Measurements from ENCODE around the gene MIPEP. TPM values are rescaled to one million over a fixed set of nuclear protein-coding genes. Genes with fewer than 3 reads are reported as not detected.

Gene MIPEP
- total RNA-seq, 1 donor, result 3.5 TPM

DNA sequence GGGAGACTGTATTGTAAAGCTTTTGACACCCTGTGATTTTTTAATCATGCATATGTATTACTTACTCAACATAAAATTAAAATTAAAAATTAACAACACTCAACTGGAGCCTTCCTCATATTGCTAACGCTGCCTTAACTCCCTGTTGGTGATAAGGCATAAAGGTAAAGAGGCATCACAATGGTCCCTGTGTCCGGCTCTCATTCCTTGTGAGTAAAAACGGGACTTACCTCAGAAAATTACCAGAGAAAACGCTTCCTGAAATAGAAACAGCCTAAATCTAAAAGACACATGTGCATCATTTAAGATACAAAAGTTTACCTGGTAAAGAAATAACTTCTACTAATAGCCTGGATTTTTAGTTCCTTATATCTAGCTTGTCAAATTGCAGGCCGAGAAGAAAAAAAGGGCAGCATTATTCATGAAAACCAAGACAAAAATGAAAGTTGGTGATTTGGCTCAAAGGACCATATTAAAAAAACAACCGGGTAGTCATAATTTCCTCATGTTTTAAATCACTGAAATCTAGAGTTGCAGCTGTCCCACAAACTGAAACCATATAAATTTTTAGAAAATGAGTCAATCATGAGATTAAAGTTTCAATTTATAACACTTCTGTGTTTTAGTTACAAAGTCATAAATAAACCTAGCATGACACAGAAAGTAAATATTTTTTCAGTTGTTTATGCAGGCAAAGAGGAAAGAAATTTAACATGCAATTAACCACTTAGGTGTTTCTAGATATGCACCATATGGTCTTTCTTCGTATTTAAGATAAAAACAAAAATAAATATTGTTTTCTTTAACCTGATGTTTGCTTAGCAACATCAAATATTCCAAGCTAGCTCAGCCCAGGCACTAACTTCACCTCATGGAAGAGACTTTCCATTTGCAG is 94.7 kb downstream of the MIPEP start:
- Histone ChIP-seq H3K27me3 (ENCODE audit: insufficient read depth, low read length) (no peaks in the 10 kb centered on the region), H3K9me3 (ENCODE audit: low read depth, low read length) (no peaks in the 10 kb centered on the region), H3K4me1 (ENCODE audit: insufficient read depth, low read length) (no peaks in the 10 kb centered on the region), H3K4me3 (ENCODE audit: low read length) (no peak overlapping the region)

GRCh38 chr13:23793711-23794110 is 95.5 kb downstream of the MIPEP start:
- H3K4me1 ChIP-seq (ENCODE audit: insufficient read depth, low read length), result no peaks in the 10 kb centered on the region
- no peaks in the 10 kb centered on the region for H3K27me3 ChIP-seq (ENCODE audit: insufficient read depth, low read length)
- no peaks in the 10 kb centered on the region for H3K9me3 ChIP-seq (ENCODE audit: low read depth, low read length)
- no peak overlapping the region for H3K4me3 ChIP-seq (ENCODE audit: low read length)

DNA sequence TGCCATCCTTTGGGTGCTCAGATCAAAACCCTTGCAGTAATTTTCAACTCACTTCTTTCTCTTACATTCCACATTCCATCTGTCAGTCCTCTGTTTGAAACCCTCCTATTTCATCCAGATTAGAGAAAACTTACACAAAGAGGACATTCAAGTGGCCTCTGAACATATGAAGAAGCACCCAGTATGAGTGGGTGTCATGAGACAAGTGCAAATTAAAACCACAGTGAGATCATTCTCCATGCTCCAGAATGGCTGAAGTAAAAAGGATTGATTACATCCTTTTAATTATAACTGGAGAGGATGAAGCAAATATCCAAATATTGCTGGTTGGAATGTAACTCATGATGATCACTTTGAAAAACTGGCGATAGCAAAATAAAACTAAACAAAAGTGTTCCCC is 96.5 kb downstream of the MIPEP start:
- Histone ChIP-seq H3K27me3 (ENCODE audit: insufficient read depth, low read length) (no peaks in the 10 kb centered on the region), H3K9me3 (ENCODE audit: low read depth, low read length) (no peaks in the 10 kb centered on the region), H3K4me3 (ENCODE audit: low read length) (no peak overlapping the region), H3K4me1 (ENCODE audit: insufficient read depth, low read length) (no peaks in the 10 kb centered on the region)

DNA sequence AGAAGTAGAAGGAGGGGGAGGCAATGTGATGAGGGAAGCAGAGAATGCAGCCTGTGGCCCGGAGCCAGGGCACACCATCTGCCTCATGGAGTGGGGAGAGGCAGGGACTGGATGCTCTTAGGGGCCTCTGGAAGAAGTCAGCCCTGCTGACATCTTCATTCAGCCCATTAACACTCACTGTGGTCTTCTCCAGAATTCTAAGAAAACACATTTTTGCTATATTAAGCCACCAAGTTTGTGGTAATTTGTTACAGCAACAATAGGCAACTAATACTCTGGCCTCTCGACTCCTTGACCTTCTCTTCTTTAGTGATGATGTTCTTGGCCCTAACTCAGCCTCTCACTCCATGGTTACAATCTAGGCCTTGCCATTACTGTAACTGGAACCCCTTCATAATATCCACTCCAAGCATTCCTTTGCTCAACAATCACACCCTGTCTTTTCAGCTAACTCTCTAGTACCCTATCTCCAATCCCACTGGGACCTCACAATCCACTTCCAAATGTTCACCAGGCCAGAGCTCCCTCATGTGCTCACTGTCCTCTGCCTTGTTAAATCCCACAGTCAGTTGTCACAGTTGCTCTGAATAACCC is 98.5 kb downstream of the MIPEP start:
- no peak overlapping the region for H3K4me3 ChIP-seq (ENCODE audit: low read length)
- H3K9me3 ChIP-seq (ENCODE audit: low read depth, low read length), result no peaks in the 10 kb centered on the region
- H3K27me3 ChIP-seq (ENCODE audit: insufficient read depth, low read length), result no peaks in the 10 kb centered on the region
- no peaks in the 10 kb centered on the region for H3K4me1 ChIP-seq (ENCODE audit: insufficient read depth, low read length)

DNA sequence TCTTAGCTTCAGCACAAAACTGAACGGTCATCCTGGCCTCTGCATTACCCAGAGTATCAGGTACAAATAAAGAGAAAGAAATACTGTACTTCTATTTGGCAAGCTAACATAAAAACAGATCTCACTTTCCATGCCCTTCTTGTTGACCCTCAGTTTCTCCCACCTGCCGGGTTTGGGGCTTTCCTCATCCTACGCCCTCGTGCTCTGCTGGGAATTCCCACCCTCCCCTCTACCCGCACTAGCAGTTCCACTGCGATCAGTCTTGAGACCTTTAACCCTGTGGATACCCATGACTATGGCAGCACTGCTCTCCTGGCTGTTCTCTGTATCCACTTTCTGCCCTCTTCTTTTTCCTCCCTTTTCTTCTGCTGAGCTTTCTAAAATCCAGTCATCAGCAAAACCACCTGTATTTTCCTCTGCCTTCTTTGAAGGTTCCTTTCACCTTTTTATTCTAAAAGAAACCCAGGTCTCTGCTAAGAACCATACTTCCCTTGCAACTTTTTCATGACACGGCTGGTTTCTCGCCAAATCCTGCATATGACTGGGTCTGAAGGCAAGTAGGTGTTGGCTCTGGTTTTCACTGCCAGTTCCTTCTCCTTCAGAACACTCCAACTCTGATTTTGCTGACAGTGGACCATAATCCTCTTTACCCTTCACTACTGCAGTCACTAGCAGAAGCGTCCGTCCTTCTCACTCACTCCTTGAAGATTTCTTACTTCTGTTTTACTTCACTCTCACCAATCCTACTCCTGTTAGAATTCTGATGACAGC is 99.4 kb downstream of the MIPEP start:
- Histone ChIP-seq H3K4me3 (ENCODE audit: low read length) (no peak overlapping the region), H3K4me1 (ENCODE audit: insufficient read depth, low read length) (no peaks in the 10 kb centered on the region), H3K9me3 (ENCODE audit: low read depth, low read length) (no peaks in the 10 kb centered on the region), H3K27me3 (ENCODE audit: insufficient read depth, low read length) (no peaks in the 10 kb centered on the region)

DNA sequence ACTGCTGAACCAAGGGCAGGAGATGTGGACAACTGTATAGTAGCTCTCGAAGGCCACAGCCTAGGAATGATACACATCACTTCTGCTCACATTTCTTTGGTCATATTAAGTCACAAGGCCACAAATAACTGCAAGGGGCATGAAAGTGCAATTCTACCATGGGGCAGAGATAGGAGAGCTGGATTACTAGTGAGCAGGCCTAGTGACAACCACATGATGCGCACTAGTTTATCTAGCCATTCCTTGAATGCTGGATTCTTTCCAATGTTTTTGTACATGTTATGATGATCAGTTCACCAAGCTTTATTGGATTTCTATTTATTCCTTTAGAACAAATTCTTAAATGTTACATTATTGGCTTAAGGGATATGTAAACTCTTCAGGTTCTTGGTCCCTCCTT is 100.7 kb downstream of the MIPEP start:
- H3K4me3 ChIP-seq (ENCODE audit: low read length), result no peak overlapping the region
- no peaks in the 10 kb centered on the region for H3K27me3 ChIP-seq (ENCODE audit: insufficient read depth, low read length)
- no peaks in the 10 kb centered on the region for H3K9me3 ChIP-seq (ENCODE audit: low read depth, low read length)
- H3K4me1 ChIP-seq (ENCODE audit: insufficient read depth, low read length), result no peaks in the 10 kb centered on the region

DNA sequence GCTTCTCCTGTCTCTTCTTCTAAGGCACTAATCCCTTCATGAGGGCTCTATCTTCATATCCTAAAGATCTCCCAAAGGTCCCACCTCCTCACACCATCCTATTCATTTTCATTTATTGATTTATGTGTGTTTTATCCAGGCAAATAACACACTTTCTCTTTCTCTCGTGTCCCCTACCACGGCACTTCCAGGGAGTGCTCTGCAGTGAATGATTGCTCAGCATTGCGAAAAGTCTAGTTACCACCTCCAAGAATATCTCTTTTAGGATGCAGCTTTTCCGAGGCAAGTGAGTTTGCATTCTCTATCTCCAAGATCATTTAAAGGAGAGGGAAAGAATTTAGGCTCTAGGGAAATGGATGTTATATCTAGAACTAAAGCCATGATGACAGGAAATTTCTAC is 101.7 kb downstream of the MIPEP start:
- no peaks in the 10 kb centered on the region for H3K4me1 ChIP-seq (ENCODE audit: insufficient read depth, low read length)
- H3K9me3 ChIP-seq (ENCODE audit: low read depth, low read length), result no peaks in the 10 kb centered on the region
- H3K27me3 ChIP-seq (ENCODE audit: insufficient read depth, low read length), result no peaks in the 10 kb centered on the region
- H3K4me3 ChIP-seq (ENCODE audit: low read length), result no peak overlapping the region

GRCh38 chr13:23786607-23787006 is 102.6 kb downstream of the MIPEP start:
- Histone ChIP-seq H3K4me1 (ENCODE audit: insufficient read depth, low read length) (no peaks in the 10 kb centered on the region), H3K27me3 (ENCODE audit: insufficient read depth, low read length) (no peaks in the 10 kb centered on the region), H3K9me3 (ENCODE audit: low read depth, low read length) (no peaks in the 10 kb centered on the region), H3K4me3 (ENCODE audit: low read length) (no peak overlapping the region)

- Histone ChIP-seq H3K4me1 (ENCODE audit: insufficient read depth, low read length) (peaks cover 3% of the 10 kb centered on the region), H3K9me3 (ENCODE audit: low read depth, low read length) (no peaks in the 10 kb centered on the region), H3K4me3 (ENCODE audit: low read length) (no peak overlapping the region)
These were observed 110.3 kb downstream of the MIPEP start for GRCh38 chr13:23778879-23779278.

DNA sequence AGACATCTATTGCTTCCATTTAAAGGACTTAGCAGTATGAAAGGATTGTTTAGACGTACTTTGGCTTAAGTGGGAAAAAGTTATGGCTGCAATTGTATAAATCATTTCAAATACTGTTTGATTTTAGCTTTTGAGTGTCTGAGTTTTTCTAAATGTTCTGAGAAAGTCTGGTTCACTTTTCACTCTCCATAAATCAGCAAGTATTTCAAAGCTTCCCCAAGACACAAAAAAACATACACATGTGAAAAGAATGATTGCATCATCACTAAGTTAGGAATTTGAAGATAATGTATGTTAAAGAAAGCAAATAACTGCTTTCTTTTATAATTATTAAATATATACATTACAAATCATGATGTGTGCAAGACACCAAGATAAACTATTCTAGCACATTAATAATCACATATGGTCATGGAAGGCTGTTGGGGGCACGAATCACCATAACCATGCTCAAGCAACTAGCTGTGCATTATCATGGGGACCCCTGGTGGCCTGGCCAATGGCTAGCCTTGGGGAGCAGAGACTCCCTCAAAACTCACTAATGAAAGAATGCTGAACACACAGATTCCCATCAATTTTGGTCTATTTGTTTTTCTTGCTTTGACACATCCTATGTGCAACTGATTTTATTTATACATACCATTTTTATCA is 111.1 kb downstream of the MIPEP start:
- Histone ChIP-seq H3K27me3 (ENCODE audit: insufficient read depth, low read length) (no peaks in the 10 kb centered on the region), H3K4me3 (ENCODE audit: low read length) (no peak overlapping the region), H3K4me1 (ENCODE audit: insufficient read depth, low read length) (peaks cover 3% of the 10 kb centered on the region), H3K9me3 (ENCODE audit: low read depth, low read length) (no peaks in the 10 kb centered on the region)

More at GRCh38 chr13:23778879-23779278, 110.3 kb downstream of the MIPEP start:
- no peaks in the 10 kb centered on the region for H3K27me3 ChIP-seq (ENCODE audit: insufficient read depth, low read length)

DNA sequence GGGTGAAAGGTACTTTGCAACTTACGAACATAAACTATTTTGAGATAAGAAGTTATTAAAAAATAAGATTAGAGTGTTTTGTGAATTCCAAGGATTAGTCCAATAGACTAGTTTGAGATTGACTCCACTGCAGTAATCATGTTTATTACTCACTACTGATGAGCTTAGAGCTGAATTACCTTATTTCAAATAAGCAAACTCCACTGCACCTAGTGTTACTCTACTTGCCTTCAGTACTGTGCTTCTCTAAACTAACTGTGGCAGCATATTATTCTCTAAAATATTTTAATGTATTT is 111.7 kb downstream of the MIPEP start:
- no peaks in the 10 kb centered on the region for H3K27me3 ChIP-seq (ENCODE audit: insufficient read depth, low read length)
- H3K4me3 ChIP-seq (ENCODE audit: low read length), result no peak overlapping the region
- H3K9me3 ChIP-seq (ENCODE audit: low read depth, low read length), result no peaks in the 10 kb centered on the region
- peaks cover 3% of the 10 kb centered on the region for H3K4me1 ChIP-seq (ENCODE audit: insufficient read depth, low read length)

DNA sequence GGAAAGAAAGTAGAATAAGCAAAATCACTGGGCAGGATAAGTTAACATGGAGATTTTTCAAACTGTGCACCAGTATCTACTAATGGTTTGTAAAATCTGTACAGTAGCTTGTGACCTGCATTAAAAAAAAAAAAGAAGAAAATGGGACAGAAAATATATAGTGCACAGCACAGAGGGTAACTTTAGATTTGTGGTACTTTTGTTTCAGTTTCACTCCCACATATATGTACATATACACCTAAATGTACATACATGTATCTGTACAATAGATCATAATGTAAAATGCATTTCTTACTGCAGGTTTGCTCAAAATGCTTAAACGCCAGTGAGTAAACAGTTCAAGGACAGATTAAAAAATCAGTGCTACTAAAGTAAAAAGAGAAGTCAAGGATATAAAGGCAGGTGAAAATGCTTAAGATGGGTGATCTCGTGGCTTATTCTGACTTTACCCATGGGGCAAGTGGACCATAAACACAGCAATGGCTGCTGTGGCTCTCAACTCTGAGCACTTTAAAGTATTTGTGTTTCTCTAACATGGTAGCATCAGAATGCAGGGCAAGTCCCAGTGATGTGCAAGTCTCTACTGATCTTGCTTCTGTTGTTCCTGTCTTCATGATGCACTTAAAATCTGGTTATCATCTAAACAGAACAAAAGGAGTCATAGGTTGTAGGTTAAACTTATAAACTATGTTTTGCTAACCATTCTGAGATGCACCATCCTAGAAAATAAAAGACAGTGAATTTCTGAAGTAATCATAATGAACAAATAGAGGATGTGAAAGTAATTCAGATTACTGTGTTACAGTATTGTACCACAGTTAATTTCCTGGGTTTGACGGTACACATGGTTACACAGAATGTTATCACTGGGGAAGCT is 112.3 kb downstream of the MIPEP start:
- Histone ChIP-seq H3K4me1 (ENCODE audit: insufficient read depth, low read length) (peaks cover 3% of the 10 kb centered on the region), H3K4me3 (ENCODE audit: low read length) (no peak overlapping the region), H3K9me3 (ENCODE audit: low read depth, low read length) (no peaks in the 10 kb centered on the region), H3K27me3 (ENCODE audit: insufficient read depth, low read length) (no peaks in the 10 kb centered on the region)

DNA sequence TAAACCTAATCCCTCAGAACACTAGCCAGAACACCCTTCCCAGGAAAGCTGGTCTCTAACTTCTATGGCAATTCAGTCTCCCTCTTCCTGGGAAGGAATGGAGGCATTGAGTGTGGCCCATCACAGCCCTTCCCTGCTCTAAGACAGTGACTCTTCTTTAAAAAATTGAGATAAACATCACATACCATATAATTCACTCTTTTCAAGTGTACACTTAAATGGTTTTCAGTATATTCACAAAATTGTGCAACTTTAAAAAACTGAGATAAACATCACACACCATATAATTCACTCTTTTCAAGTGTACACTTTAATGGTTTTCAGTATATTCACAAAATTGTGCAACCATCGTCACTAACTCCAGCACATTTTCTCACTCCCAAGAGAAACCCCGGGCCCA is 116.5 kb downstream of the MIPEP start:
- H3K4me1 ChIP-seq (ENCODE audit: insufficient read depth, low read length), result peaks cover 3% of the 10 kb centered on the region
- H3K27me3 ChIP-seq (ENCODE audit: insufficient read depth, low read length), result no peaks in the 10 kb centered on the region
- no peak overlapping the region for H3K4me3 ChIP-seq (ENCODE audit: low read length)
- H3K9me3 ChIP-seq (ENCODE audit: low read depth, low read length), result no peaks in the 10 kb centered on the region

- Histone ChIP-seq H3K27me3 (ENCODE audit: insufficient read depth, low read length) (no peaks in the 10 kb centered on the region), H3K9me3 (ENCODE audit: low read depth, low read length) (no peaks in the 10 kb centered on the region), H3K4me3 (ENCODE audit: low read length) (no peak overlapping the region), H3K4me1 (ENCODE audit: insufficient read depth, low read length) (peaks cover 1% of the 10 kb centered on the region)
These were observed 117.2 kb downstream of the MIPEP start for GRCh38 chr13:23771956-23772355.
